Right renal cortex interstitium (tissue), 3 donors: ENCODE data around the gene PAPOLA. TPM values are rescaled to one million over a fixed set of nuclear protein-coding genes. Genes with fewer than 3 reads are reported as not detected.
"Not testable (repeated sequence)": the region's sequence is repeated elsewhere in the genome, so short reads cannot be mapped to it uniquely, and the experiment has no call there.

ENCODE experiments used
- DNase-seq, 3 donors: peaks; one replicate each; pipeline ENCODE4 v3.0.0-alpha.2; 2013; ENCODE audit warnings: low read depth in 3 of 3, low spot score in 2 of 3
- polyA plus RNA-seq, 3 donors: library from polyadenylated mRNA; unstranded; fragments of 120-200 nt; gene quantifications; one replicate each; pipeline ENCODE4 v1.2.1, GENCODE V29; 2013; ENCODE audit not compliant: insufficient read length in 3 of 3

PAPOLA gene
- polyA plus RNA-seq, 3 donors = 208 to 215 (median 214) TPM

DNA sequence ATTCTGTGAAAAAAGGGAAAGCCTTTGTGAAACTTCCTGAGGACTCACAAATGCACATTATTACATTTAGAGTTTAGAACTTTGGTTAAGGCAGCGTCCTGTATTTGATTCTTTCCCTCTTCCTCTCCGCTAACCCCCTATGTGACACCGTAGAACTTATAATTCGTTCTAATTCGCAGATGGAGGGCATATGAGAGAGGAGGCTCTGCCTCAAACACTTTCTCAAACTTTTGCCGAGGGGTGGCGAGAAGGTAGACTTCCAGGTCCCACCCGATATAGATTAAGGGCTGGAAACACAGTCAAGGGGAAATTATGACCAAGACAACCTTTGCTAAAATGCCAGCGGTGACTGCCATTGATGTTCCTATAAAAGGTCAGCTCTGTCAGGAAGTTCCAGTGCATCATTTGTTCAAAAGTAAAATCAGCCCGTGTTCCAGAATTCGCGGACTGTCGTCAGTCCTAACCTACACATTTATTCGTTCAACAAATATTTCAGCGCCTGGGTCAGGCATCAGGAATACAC, 904 bp upstream of the PAPOLA start:
- no peak for DNase-seq

DNA sequence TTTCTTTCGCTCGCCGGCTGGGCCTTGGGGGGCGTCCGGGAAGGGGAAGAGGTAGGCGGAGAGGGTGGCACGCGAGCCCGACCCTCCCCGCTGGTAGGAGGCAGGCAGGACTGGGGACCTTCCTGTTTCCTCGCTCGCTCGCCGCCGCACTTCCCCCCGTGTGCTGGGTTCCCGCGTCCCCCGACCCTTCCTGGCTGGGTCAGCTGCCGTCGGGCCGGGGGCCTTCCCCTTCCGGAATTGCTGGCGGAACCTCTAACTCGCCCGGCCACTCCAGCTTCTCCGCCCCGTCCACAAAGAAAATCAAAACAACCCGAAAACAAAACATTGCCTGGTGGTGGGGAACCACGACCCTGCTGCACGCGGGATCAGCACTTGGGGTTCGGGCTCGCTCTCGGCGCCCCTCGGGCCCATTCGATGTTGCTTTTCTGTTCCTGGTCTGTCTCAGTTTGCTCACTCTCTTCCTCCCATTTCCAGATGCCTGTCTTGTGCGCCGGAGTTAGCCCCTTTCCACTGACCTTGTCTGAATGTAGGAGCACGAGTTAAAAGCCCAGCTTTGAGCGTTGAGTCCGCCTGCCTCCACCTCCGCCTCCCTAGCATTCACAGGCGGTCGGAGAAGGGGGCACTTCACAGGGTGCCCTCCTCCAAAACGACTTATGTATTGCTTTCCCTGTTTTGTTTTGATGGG, 581 bp downstream of the PAPOLA start:
- DNase-seq = peak; percentile 14 to 41 (median 32)

DNA sequence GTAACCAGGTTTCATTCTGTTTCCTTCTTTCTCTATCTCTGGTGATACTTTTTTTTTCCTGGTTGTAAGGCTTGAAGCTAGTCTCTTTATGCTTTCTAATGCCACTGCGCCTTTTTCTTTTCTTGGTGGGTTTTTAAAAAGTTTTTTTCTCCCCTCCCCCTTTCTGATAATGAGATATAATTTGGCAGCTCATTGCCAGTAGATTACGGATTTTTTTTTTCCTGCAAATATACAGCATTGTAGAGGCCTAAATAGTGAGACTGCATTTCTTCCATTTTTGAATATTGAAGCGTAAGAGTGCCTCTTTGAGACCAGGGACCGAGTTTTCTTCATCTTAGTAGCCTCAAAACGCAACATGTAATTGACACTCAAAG, 1.1 kb downstream of the PAPOLA start:
- no peak for DNase-seq

DNA sequence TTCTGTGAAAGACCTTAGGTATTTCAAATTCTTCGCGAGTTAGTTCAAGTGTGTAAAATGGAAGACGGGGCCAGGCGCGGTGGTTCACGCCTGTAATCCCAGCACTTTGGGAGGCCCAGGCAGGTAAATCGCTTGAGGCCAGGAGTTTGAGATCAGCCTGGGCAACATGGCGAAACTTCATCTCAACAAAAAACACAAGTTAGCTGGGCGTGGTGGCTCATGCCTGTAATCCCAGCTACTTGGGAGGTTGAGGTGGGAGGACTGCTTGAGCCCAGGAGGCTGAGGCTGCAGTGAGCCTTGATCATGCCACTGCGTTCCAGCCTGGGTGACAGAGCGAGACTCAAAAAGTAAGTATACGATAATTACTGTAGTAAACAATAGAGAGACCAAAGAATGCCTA, 2.2 kb downstream of the PAPOLA start:
- DNase-seq = not testable (repeated sequence)

DNA sequence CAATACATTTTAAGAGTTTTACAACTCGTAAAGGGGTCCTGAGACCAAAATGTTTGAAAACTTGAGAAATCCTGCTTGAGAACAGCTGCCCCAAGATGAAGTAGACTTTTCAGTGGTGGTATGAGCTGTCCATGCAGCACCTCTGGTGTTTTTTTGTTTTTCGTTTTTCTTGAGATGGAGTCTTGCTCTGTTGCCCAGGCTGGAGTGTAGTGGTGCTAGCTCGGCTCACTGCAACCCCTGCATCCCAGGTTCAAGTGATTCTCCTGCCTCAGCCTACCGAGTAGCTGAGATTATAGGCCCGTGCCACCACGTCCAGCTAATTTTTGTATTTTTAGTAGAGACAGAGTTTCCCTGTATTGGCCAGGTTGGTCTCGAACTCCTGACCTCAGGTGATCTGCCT, 5.5 kb downstream of the PAPOLA start:
- DNase-seq = no peak

DNA sequence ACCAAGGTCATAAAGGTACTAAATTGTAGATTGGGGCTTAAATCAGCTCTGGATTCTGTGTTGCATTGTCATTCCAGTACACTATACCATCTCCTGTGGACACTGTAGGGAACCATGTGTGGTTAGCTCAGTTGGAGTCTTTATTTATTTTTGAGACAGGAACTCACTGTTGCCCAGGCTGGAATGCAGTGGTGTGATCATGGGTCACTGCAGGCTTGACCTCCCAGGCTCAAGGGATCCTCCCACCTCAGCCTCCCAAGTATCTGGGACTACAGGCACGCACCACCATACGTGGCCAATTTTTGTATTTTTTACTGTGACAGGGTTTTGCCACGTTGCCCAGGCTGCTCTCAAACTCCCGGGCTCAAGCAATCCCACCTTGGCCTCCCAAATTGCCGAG, 6.7 kb downstream of the PAPOLA start:
- DNase-seq = no peak

DNA sequence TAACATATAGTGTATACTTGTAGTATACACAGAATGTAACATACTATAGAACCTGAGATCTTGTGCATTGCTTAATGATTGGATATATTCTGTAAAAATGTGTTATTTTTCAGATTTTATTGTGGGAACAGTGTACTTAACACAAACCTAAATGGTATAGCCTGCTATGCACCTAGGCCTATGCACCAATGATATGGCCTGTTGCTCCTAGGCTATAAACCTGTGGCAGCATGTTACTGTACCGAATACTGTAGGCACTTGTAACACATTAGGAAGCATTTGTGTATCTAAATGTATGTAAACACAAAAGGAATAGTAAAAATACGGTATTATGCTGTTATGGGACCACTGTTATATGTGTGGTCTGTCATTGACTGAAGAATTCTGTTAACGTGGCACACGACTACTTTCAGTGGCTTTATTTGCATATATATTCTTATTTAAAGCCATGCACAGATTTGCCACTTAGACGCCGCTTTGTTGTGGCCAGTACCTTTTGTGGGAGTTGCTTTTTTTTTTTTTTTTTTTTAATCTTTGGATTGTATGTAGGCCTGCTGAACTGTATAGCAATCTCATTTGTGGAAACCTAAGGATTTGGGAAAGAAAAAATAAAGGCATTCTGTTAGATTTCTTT, 7.4 kb downstream of the PAPOLA start:
- DNase-seq = no peak

DNA sequence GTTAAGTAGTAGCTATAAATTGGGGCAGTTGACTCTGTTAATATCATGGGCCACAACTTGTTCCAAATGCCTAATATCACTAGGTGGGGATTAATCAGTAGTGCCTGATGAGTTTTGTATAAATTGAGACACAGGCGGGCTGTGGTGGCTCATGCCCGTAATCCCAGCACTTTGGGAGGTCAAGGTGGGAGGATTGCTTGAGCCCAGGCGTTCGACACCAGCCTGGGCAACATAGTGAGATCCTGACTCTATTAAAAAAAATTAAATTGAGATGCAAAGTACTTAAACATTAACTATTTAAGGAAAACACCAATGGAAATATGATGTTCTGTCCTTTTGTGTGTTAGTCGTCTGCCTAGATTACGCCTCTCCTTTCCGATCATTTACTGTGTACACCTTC, 9.0 kb downstream of the PAPOLA start:
- no peak for DNase-seq

DNA sequence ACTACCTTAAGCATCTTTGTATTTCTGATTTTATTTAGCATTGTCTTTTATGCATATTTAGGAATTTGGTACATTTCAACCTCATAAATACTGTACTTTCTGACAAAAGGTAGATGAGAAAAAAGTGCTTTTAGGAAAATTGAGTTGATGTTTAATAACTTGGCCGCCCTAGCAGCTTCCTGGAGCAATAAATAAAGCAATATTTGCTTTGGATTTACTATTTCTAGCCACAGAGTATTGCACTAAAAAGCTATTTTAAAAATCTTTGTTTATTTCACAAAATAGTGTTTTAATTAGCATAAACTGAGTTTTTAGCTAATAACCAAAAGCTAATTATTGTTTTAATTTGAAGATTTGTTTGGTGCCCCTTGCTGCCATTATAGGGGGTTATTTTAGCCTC, 9.5 kb downstream of the PAPOLA start:
- DNase-seq = no peak

DNA sequence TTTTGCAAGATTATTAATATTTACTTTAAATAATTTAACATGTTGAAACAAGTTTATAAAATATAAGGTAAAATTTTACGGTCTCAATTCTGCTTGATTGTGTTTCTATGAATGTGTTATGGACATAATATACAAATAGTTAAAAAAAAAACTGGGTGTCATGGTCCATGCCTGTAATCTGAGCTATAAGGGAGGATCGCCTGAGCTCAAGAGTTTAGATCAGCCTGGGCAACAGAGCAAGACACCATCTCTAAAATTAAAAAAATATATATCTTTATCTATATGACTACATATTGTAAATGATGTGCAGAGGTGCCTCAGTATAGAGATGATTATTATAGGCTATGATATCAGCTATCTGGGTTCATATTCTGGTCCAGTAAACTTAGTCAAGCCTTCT, 9.9 kb downstream of the PAPOLA start:
- DNase-seq = no peak

DNA sequence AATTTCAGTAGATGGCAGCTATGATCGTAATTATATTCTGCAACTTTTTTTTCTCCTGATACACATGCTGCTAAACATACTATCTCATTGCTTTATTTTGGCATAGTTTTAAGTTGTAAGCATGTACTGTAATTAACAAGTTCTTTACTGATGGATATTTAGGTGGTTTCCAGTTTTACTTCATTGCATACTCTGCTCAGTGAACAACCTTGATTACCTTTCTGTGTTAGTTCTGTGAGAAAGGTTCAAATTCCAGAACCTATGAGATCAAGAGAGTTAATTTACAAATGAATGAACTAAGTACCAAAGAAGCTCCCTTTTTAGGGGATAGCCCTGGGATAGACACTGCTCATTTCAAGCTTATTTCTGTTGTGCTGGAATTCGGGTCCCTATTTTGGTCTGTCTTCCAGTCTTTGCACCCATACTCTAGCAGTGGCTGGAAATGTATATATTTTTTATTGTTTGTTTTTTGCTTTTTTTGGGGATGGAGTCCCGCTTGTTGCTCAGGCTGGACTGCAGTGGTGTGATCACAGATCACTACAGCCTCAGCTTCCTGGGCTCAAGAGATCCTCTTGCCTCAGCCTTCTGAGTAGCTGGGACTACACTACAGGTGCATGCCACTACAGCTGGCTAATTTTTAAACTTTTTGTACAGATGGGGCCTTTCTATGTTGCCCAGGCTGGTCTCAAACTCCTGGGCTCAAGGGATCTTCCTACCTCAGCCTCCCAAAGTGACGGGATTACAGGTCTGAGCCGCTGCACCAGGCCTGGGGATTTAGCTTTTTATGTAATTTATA, 10.6 kb downstream of the PAPOLA start:
- DNase-seq = no peak

DNA sequence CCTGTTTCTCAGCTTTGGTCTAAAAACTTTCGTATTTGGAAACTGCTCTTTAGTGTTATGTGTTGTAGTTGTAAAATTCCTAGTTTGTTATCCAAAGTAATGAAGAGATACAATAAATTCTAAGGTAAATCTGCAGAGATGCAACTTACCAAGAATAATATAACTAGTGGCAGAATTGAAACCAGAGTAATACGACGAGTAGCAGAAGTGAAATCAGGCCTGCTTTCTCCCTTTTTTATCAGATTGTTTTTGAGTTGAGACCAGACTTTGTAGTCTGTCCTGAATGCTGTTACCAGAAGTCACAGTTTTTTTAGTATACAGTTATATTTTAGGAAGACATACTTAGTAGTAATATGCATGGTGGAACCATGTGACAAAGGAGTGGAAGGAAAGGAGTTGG, 12.5 kb downstream of the PAPOLA start:
- DNase-seq = no peak

DNA sequence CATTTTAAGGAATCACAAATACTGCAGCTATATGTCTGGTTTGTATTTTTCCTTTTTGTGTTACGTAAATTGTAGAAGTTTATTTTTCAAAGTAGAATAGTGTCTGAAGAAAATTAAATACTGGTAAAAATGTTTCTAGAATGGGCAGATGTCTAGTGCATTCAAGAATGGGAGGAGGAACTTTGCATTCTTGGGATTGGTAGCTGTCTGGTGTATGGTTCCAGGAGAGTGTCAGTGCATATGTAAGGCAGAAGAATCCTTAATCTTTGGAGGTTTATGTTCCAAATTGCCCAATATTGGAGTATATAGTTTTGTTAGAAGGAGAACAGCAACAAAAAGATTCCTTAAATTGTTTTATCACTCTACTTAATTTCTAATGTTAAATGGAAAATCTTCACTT, 13.5 kb downstream of the PAPOLA start:
- DNase-seq = no peak

DNA sequence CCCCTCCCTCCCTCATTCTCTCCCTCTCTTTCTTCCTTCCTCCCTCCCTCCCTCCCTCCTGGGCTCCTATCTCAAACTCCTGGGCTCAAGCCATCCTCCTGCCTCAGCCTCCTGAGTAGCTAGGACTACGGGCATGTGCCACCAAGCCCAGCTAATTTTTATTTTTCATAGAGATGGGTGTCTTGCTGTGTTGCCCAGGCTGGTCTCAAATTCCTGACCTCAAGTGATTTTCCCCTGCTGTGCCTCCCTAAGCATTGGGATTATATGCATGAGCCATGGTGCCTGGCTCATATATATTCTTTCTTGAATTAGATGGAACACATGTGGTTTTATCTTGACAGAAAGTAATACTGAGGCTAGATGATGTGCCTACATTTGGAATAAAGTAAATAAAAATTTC, 14.2 kb downstream of the PAPOLA start:
- DNase-seq = no peak

DNA sequence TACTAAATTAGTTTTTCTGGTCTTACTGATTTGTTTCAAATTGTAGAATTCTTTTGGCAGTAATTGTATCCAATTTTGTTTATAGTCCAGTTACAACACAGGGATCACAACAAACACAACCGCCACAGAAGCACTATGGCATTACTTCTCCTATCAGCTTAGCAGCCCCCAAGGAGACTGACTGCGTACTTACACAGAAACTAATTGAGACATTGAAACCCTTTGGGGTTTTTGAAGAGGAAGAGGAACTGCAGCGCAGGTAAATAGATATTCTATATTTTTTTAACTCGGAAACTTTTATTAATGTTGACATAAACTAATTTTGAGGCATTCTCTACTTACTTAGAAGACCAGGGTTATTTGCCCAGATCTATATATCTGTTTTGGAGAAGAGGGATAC, 17.8 kb downstream of the PAPOLA start:
- no peak for DNase-seq

DNA sequence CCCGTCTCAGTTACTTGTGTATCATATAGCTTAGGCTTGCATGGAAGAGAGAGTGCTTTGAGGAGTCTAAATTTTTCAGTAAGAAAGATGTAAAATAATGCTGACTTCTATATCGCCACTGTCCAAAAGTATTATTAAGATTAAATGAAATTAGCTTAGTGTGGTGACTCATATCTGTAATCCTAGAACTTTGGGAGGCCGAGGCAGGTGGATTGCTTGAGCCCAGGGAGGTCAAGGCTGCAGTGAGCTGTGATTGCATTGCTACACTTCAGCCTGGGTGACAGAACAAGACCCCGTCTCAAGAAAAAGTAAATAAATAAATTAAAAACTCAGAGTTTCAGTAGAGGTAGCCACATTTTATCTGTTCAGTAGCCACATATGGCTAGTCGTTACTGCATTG, 23.3 kb downstream of the PAPOLA start:
- no peak for DNase-seq

DNA sequence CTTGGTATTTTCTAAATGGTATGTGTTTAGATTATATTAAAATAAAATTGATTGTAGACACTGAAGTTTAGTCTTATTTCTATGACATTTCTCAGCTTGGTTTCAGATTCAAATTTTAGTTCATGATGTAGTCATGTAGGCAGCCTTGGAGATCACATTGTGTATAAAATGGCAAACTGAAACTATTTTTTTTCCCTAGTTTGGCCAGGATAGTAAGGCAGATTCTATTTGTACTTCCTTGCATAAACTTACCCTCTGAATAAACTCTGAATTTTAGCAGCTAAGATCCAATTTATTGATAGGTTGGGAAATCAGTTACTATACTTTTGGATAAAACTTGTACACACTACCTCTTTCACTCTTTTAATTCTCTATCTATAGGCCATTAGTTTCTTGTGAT, 30.4 kb downstream of the PAPOLA start:
- no peak for DNase-seq

DNA sequence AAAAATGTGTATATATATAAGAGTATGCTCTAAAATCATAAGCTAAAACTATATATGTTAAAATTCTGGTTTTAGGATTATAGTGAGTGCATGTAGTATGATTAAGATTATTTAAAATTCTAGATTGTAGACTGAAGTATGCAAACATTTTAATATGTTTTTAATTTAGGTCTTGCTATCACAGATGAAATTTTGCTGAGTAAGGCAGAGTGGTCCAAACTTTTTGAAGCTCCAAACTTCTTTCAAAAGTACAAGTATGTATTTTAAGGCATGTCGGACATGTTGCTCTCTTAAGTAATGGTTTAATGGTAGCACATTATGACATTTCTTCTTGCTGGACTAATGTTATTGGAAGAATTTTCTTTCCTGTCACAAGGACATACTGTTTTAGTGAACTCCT, 34.6 kb downstream of the PAPOLA start:
- DNase-seq = no peak

DNA sequence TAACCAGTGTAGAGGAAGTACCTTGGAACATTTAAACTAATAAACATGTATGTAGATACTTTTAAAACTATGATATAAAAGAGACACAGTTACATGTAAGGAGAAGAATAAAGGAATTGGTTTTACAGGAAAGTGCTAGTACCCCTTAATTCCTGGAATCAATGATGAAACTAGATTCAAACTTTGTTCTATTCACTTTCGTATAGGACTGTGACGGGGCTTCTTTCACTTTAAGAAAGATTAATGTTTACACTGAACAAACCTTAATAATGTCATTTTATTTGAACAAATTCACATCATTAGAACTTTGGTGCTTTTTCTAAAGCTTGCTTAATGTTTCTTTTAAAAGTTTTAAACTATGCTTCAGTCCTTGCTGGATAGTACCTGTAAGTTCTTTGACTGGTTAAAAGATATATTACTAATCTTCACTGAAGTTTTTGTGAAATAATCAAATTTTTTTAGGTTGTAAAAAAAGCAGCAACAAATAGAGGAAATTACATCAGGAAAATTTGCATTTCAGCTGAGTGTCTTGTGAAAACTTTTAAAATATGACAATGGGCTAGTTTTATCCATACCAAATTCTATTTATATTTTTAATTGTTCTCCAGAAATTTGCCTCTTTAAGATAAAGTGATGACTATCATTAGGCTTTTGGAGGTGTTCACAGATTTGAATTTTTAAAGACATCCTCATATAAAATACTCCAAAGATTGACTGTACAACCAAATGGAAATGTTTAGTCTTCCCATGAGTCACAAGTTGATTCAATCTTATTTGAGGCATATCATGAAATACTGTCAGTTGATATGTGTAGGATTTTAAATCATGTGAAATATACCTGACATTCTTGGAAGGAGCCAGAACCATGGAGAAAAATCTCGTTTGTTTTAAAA, 36.2 kb downstream of the PAPOLA start:
- DNase-seq = no peak

DNA sequence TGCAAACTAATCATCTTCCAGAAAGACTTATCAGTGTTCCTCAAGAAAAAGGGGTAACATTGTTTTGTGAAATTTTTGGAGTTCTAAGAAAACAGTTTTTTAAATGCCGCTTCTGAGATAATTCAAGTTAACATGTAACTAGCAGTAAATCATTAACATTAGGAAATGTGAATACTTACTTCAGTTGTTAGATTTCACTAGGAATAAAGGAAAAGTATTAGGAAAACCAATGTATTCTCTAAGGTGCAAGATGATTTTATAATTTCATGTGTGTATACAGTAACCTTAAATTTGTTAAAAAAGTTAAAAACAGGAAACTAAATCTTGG, 36.8 kb downstream of the PAPOLA start:
- no peak for DNase-seq

DNA sequence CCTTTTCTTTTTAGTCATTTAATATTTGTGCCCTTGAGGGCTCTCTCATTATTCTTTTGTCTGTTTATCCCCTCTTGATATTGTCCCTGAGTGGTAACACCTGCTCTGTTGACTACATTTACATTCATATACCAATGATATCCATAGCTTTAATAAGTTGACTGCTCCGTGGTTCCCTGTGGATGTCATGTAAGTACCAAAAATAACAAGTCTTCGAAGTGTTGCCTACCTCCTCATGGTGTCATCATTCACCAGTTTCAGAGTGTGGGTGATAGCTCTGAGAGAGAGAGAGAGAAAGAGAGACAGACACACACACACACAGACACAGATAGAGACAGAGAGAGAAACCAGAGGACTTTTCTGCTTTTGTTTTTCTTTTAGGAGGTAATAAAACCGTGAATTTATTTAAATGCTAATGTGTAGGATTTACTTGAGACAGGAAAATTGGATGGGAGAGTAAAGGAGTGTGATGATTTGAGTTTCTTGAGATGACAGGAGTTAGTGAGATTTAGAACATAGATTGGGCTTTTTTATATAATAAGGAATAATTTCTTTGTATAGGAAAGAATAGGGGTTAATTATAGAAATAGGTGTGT, 52.2 kb downstream of the PAPOLA start:
- no peak for DNase-seq
